ENCODE measurements around the gene ADAMTSL1.

The ADAMTSL1 gene

GRCh38 chr9:18568973-18569372 is 95.0 kb downstream of the ADAMTSL1 start:
- H3K27me3 ChIP-seq (ENCODE audit: insufficient read depth, poor library complexity, severe bottlenecking) = no peaks in the 10 kb centered on the region
- H3K4me3 ChIP-seq (replicated peaks; ENCODE audit: insufficient read depth, low read length) = no peak overlapping the region
- no peak overlapping the region for H3K27ac ChIP-seq (replicated peaks)
- no peak for TF ChIP-seq REST (IDR thresholded peaks at IDR 0.05; ENCODE audit: insufficient replicate concordance, low read depth)
- no peak for TF ChIP-seq SPI1 (IDR thresholded peaks at IDR 0.05; ENCODE audit: borderline replicate concordance, low read depth)
- no peak for TF ChIP-seq GABPA (IDR thresholded peaks at IDR 0.05; ENCODE audit: low read depth)
- no peak for TF ChIP-seq POLR2AphosphoS5 (IDR thresholded peaks at IDR 0.05; ENCODE audit: low read depth)
- TF ChIP-seq CTCF (IDR thresholded peaks at IDR 0.05; ENCODE audit: insufficient read depth, low read length) = no peak
- no peak for DNase-seq (ENCODE audit: low read depth in 1 of 2, low spot score in 1 of 2)

- Histone ChIP-seq H3K27ac (replicated peaks) (no peak overlapping the region), H3K4me3 (replicated peaks; ENCODE audit: insufficient read depth, low read length) (no peak overlapping the region), H3K27me3 (ENCODE audit: insufficient read depth, poor library complexity, severe bottlenecking) (no peaks in the 10 kb centered on the region)
- TF ChIP-seq POLR2AphosphoS5 (IDR thresholded peaks at IDR 0.05; ENCODE audit: low read depth) (no peak), GABPA (IDR thresholded peaks at IDR 0.05; ENCODE audit: low read depth) (no peak), SPI1 (IDR thresholded peaks at IDR 0.05; ENCODE audit: borderline replicate concordance, low read depth) (no peak), REST (IDR thresholded peaks at IDR 0.05; ENCODE audit: insufficient replicate concordance, low read depth) (no peak), CTCF (IDR thresholded peaks at IDR 0.05; ENCODE audit: insufficient read depth, low read length) (no peak)
- no peak for DNase-seq (ENCODE audit: low read depth in 1 of 2, low spot score in 1 of 2)
Observed at GRCh38 chr9:18569941-18570630, 96.1 kb downstream of the ADAMTSL1 start.

DNA sequence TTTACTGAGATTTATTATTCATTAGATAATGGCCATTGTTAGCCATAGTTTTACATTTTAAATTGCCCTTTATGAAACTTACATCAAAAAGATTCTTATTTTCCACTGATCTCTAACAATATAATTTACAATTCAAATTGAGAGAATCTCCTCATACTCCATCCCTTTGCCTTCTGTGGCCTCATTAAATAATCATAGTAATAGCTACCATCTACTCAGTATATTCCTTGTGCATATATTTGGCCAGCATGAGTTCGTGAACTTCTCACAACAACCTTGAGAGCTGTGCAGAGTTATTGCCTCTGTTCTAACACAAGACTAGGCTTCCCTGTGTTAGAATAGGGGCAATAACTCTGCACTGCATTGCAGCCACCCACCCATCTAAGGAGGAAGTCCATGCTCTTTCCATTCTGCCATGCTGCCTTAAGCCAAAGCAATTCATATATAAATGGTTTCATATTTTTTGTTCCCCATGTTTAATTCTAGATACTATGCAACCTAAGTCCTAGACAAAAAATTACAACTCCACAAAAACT is 99.1 kb downstream of the ADAMTSL1 start:
- no peak overlapping the region for H3K27ac ChIP-seq (replicated peaks)
- H3K4me3 ChIP-seq (replicated peaks; ENCODE audit: insufficient read depth, low read length) = no peak overlapping the region
- H3K27me3 ChIP-seq (ENCODE audit: insufficient read depth, poor library complexity, severe bottlenecking) = no peaks in the 10 kb centered on the region
- DNase-seq (ENCODE audit: low read depth in 1 of 2, low spot score in 1 of 2) = no peak
- no peak for TF ChIP-seq REST (IDR thresholded peaks at IDR 0.05; ENCODE audit: insufficient replicate concordance, low read depth)
- TF ChIP-seq SPI1 (IDR thresholded peaks at IDR 0.05; ENCODE audit: borderline replicate concordance, low read depth) = no peak
- no peak for TF ChIP-seq CTCF (IDR thresholded peaks at IDR 0.05; ENCODE audit: insufficient read depth, low read length)
- no peak for TF ChIP-seq POLR2AphosphoS5 (IDR thresholded peaks at IDR 0.05; ENCODE audit: low read depth)
- no peak for TF ChIP-seq GABPA (IDR thresholded peaks at IDR 0.05; ENCODE audit: low read depth)

Data from HL-60 (cell line).